ENCODE data around the gene GPBP1. TPM values are rescaled to one million over a fixed set of nuclear protein-coding genes. Genes with fewer than 3 reads are reported as not detected.

GPBP1 gene
- polyA plus RNA-seq, 3 donors, result 23.2 to 43.7 (median 30.9) TPM

- H3K4me2 ChIP-seq (replicated peaks; ENCODE audit: extremely low read depth, low read length, poor library complexity, severe bottlenecking), result no peak overlapping the region
- peaks cover 89 to 100% of the 10 kb centered on the region in 2 donors for H3K36me3 ChIP-seq (replicated peaks in 1 of 2; ENCODE audit: control insufficient read depth in 1 of 2, insufficient read depth in 2 of 2, low read length in 2 of 2)
- H2AFZ ChIP-seq (ENCODE audit: insufficient read depth, low read depth, low read length, poor library complexity, severe bottlenecking), result no peak overlapping the region
- no peaks in the 10 kb centered on the region for H3K27me3 ChIP-seq (ENCODE audit: control insufficient read depth in 2 of 2, insufficient read depth in 2 of 2, low read length in 2 of 2)
- no peaks in the 10 kb centered on the region for H3K4me1 ChIP-seq (ENCODE audit: control insufficient read depth in 1 of 2, insufficient read depth in 2 of 2, low read length in 2 of 2)
- H3K36me3 Mint-ChIP-seq, result peaks cover 76 to 93% of the 10 kb centered on the region in 2 donors
- H3K79me2 ChIP-seq (ENCODE audit: insufficient read depth, low read length), result no peaks in the 10 kb centered on the region
- intact Hi-C loops (cut with micrococcal nuclease), result no loop called here
- WGBS (ENCODE audit: insufficient coverage), result no CpG with 5 or more reads among the region's 1 CpG
- H3K4me3 Mint-ChIP-seq, result no peak overlapping the region
- TF ChIP-seq, protein P1, sequence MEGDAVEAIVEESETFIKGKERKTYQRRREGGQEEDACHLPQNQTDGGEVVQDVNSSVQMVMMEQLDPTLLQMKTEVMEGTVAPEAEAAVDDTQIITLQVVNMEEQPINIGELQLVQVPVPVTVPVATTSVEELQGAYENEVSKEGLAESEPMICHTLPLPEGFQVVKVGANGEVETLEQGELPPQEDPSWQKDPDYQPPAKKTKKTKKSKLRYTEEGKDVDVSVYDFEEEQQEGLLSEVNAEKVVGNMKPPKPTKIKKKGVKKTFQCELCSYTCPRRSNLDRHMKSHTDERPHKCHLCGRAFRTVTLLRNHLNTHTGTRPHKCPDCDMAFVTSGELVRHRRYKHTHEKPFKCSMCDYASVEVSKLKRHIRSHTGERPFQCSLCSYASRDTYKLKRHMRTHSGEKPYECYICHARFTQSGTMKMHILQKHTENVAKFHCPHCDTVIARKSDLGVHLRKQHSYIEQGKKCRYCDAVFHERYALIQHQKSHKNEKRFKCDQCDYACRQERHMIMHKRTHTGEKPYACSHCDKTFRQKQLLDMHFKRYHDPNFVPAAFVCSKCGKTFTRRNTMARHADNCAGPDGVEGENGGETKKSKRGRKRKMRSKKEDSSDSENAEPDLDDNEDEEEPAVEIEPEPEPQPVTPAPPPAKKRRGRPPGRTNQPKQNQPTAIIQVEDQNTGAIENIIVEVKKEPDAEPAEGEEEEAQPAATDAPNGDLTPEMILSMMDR (IDR thresholded peaks at IDR 0.05), result no peak
- peaks cover 35% of the 10 kb centered on the region for H4K20me1 ChIP-seq (ENCODE audit: insufficient read depth, low read length)
- no peaks in the 10 kb centered on the region for H3K27me3 Mint-ChIP-seq (ENCODE audit: low read depth in 3 of 3)
- no peaks in the 10 kb centered on the region for H3K9me3 Mint-ChIP-seq
- H3K9ac ChIP-seq (ENCODE audit: insufficient read depth, low read length, poor library complexity, severe bottlenecking), result no peak overlapping the region
- H3K4me1 Mint-ChIP-seq, result peaks cover 2% of the 10 kb centered on the region
- H3K9me3 ChIP-seq (replicated peaks in 1 of 2; ENCODE audit: control insufficient read depth in 1 of 2, insufficient read depth in 1 of 2, low read length in 2 of 2), result no peaks in the 10 kb centered on the region
- DNase-seq, result no peak
- H3K27ac Mint-ChIP-seq, result peak overlapping the region in 1 of 7 donors; percentile 25
- H3K27ac ChIP-seq (ENCODE audit: low read depth in 1 of 2, low read length in 2 of 2), result no peak overlapping the region
- no peak overlapping the region for H3K4me3 ChIP-seq (replicated peaks in 1 of 3; ENCODE audit: low read depth in 2 of 3, low read length in 3 of 3)
These were observed 85.1 kb downstream of the GPBP1 start for GRCh38 chr5:57258943-57259342.

DNA sequence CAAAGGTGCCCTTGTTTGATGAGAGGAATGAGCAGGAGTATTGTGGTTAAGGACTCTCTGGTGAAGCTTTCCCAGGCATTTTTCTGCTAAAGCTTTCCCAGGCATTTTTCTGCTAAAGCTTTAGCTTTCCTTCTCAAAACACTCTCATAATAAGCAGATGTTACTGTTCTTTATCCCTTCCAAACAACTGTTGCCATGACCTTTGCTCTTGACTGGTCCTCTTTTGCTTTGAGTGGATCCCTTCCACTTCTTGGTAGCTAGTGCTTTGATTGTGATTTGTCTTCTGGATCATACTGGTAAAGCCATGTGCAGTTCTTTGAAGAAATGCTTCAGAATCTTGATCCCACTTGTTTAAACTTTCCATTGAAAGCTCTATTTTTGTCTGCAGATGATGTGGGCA, 85.8 kb downstream of the GPBP1 start:
- no peaks in the 10 kb centered on the region for H3K27me3 ChIP-seq (ENCODE audit: control insufficient read depth in 2 of 2, insufficient read depth in 2 of 2, low read length in 2 of 2)
- Mint-ChIP-seq H3K9me3 (no peaks in the 10 kb centered on the region), H3K27me3 (ENCODE audit: low read depth in 3 of 3) (no peaks in the 10 kb centered on the region), H3K36me3 (peaks cover 73 to 87% of the 10 kb centered on the region in 2 donors), H3K27ac (peak overlapping the region in 1 of 7 donors; percentile 11), H3K4me1 (peaks cover 2% of the 10 kb centered on the region), H3K4me3 (no peak overlapping the region)
- H3K79me2 ChIP-seq (ENCODE audit: insufficient read depth, low read length), result no peaks in the 10 kb centered on the region
- H3K4me1 ChIP-seq (ENCODE audit: control insufficient read depth in 1 of 2, insufficient read depth in 2 of 2, low read length in 2 of 2), result no peaks in the 10 kb centered on the region
- TF ChIP-seq, protein P1 (IDR thresholded peaks at IDR 0.05), result no peak
- H2AFZ ChIP-seq (ENCODE audit: insufficient read depth, low read depth, low read length, poor library complexity, severe bottlenecking), result no peak overlapping the region
- no peak for DNase-seq
- intact Hi-C loops (cut with micrococcal nuclease), result no loop called here
- H3K9ac ChIP-seq (ENCODE audit: insufficient read depth, low read length, poor library complexity, severe bottlenecking), result no peak overlapping the region
- no peak overlapping the region for H3K4me3 ChIP-seq (replicated peaks in 1 of 3; ENCODE audit: low read depth in 2 of 3, low read length in 3 of 3)
- H4K20me1 ChIP-seq (ENCODE audit: insufficient read depth, low read length), result peaks cover 31% of the 10 kb centered on the region
- no peak overlapping the region for H3K4me2 ChIP-seq (replicated peaks; ENCODE audit: extremely low read depth, low read length, poor library complexity, severe bottlenecking)
- no peak overlapping the region for H3K27ac ChIP-seq (ENCODE audit: low read depth in 1 of 2, low read length in 2 of 2)
- no peaks in the 10 kb centered on the region for H3K9me3 ChIP-seq (replicated peaks in 1 of 2; ENCODE audit: control insufficient read depth in 1 of 2, insufficient read depth in 1 of 2, low read length in 2 of 2)
- peaks cover 90 to 100% of the 10 kb centered on the region in 2 donors for H3K36me3 ChIP-seq (replicated peaks in 1 of 2; ENCODE audit: control insufficient read depth in 1 of 2, insufficient read depth in 2 of 2, low read length in 2 of 2)

Data from CD14-positive monocyte (primary cell).